Measurements from ENCODE around the gene XIRP1.
"Not testable (repeated sequence)": the region's sequence is repeated elsewhere in the genome, so short reads cannot be mapped to it uniquely, and the experiment has no call there.

XIRP1 gene, protein sequence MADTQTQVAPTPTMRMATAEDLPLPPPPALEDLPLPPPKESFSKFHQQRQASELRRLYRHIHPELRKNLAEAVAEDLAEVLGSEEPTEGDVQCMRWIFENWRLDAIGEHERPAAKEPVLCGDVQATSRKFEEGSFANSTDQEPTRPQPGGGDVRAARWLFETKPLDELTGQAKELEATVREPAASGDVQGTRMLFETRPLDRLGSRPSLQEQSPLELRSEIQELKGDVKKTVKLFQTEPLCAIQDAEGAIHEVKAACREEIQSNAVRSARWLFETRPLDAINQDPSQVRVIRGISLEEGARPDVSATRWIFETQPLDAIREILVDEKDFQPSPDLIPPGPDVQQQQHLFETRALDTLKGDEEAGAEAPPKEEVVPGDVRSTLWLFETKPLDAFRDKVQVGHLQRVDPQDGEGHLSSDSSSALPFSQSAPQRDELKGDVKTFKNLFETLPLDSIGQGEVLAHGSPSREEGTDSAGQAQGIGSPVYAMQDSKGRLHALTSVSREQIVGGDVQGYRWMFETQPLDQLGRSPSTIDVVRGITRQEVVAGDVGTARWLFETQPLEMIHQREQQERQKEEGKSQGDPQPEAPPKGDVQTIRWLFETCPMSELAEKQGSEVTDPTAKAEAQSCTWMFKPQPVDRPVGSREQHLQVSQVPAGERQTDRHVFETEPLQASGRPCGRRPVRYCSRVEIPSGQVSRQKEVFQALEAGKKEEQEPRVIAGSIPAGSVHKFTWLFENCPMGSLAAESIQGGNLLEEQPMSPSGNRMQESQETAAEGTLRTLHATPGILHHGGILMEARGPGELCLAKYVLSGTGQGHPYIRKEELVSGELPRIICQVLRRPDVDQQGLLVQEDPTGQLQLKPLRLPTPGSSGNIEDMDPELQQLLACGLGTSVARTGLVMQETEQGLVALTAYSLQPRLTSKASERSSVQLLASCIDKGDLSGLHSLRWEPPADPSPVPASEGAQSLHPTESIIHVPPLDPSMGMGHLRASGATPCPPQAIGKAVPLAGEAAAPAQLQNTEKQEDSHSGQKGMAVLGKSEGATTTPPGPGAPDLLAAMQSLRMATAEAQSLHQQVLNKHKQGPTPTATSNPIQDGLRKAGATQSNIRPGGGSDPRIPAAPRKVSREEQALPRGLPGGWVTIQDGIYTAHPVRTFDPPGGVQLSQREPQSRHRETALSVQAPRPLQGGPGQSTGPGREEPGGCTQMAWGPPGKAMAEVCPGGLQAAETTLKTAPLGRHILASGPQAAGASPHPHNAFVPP (N-terminal part only)
- total RNA-seq = 0 to 6.4 (median 0.52) reads per million in 4 experiments

DNA sequence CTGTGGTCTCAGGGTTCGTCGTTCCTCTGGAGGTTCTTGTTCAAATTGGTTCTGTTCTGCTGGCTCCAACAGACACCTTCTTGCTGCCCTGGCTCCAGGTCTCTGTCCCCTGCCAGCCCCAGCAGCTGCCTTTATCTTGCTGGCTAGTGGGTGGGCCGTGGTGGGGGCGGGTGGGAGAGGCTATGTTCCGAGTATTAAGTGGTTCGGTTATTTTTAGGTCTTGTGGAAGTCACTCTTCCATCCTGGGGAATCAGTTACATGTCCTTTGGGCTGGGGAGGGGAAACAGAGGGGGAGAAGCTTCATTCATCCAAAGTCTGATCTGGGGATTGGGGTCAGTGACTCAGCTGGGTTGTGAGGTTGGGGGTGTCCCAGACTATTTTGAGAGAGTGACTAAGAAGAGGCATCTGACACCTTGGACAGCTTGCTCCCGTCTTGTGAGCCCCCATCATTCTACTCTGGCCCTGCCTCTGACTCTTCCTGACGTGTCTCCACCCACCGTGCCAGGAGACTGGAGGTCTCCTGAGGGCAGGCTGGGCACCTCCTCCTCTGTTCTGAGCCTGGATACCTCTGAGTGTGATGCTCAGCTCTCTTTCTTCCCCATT is at the start of gene XIRP1:
XIRP1 (minus strand) TSS at position 106 of the 603 bp plus-strand sequence. CDS start 3,150 bp downstream, outside the sequence.
- DNase-seq = no peak

DNA sequence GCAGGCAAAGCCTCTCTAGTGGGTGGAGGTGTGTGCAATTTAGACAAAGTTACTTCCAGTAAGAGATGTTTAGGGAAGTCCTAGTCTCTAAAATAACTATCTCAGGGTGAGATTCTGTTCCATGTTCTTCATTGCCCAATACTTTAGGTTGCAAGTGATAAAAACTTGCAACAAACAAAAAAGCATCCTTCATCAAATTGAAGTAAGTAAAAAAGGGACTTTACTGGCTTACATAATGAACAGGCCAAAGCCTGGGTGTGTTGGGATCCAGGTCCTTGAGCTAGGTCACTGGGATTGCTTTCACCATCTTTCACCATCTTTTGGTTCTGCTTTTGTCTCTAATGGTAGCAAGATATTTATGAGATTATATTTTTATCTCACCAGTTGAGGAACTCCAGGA is 49.2 kb upstream of the XIRP1 start:
- DNase-seq = no peak

GRCh38 chr3:39237027-39237426 is 44.6 kb upstream of the XIRP1 start:
- no peak for DNase-seq

- DNase-seq = no peak
Observed at GRCh38 chr3:39234651-39235050, 42.3 kb upstream of the XIRP1 start.

DNA sequence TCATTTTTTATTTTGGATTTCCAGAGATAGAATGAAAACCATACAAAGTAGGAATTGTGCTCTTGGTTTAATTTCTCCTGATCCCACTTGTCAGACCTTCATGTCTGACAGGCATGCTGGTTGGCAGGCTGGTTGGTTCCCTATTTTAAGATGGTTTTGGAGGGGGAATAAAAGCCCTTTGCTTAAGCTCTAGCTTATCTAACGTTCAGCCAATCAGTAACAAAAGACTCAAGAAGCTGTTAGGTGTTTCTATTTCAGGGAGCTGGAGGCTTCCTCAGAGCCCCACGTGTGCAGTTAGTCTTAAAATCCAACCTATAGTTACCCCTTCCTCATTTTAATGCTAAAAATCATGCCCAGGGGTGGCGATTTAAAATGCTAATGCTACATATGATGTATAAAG is 40.5 kb upstream of the XIRP1 start:
- no peak for DNase-seq

GRCh38 chr3:39230453-39230852 is 38.1 kb upstream of the XIRP1 start:
- no peak for DNase-seq

DNA sequence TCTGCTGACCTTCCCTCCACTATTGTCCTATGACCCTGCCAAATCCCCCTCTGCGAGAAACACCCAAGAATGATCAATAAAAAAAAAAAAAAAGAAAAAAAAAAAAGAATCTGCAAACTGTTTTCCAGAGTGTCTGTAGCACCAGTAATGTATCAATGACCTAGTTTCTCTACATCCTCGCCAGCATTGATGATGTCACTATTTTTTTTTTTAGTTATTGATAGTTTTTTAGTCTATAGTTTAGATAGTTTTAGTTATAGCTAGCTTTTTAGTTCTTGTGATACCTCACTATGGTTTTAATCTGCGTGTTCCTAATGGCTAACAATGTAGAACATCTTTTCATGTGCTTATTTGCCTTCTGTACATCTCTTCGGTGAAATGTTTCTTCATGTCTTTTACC is 36.1 kb upstream of the XIRP1 start:
- no peak for DNase-seq

DNA sequence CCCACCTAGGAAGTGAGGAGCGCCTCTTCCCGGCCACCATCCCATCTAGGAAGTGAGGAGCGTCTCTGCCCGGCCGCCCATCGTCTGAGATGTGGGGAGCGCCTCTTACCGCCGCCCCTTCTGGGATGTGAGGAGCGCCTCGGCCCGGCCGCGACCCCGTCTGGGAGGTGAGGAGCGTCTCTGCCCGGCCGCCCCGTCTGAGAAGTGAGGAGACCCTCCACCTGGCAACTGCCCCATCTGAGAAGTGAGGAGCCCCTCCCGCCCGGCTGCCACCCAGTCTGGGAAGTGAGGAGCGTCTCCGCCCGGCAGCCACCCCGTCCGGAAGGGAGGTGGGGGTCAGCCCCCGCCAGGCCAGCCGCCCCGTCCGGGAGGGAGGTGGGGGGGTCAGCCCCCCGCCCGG is 35.2 kb upstream of the XIRP1 start:
- DNase-seq = not testable (repeated sequence)

DNA sequence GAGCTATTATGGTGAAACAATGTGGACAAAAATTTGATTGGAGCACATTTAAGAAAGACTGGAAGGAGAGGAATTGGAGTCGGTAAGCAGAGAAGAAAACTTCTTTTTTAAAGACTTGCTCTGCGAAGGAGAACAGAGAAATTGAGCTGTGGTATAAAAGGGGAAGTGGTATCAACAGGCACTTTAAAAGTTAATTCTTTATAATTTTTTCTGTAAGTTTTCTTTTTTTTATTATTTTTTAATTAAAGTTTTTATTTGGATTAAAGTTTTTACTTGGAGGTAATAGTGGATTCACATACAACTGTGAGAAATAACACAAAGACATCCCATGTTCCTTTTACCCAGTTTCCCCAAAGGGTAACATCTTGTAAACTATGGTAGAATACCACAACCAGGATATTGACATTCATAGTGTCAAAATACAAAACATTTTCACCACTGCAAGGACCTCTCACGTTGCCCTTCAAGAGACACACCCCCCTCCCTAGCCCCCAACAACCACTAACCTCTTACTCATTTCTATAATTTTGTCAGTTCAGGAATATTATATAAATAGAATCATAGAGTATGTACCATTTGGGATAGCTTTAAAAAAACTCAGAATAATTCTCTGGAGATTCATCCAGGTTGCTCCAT is 33.8 kb upstream of the XIRP1 start:
- no peak for DNase-seq

- no peak for DNase-seq
Observed at GRCh38 chr3:39224288-39224687, 31.9 kb upstream of the XIRP1 start.

GRCh38 chr3:39222939-39223338 is 30.5 kb upstream of the XIRP1 start:
- no peak for DNase-seq

GRCh38 chr3:39222462-39222861 is 30.1 kb upstream of the XIRP1 start:
- no peak for DNase-seq

DNA sequence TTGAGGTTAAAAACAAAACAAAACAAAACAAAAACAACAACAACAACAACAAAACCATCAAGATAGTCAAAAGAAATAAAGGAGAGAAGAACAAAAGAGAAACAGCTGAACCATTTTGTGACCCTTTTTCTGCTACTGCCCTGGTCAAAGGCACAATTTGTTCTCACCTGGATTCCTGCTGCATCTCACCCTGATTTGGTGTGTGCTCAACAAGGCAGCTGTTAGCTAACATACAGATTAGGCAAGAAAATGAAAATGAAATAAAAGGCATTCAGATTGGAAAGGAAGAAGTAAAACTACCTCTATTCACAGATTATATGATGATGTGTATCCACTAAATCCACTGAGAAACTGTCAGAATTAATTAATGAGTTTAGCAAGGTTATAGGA is 28.7 kb upstream of the XIRP1 start:
- no peak for DNase-seq

- no peak for DNase-seq
Observed at GRCh38 chr3:39220407-39221140, 28.2 kb upstream of the XIRP1 start.

DNA sequence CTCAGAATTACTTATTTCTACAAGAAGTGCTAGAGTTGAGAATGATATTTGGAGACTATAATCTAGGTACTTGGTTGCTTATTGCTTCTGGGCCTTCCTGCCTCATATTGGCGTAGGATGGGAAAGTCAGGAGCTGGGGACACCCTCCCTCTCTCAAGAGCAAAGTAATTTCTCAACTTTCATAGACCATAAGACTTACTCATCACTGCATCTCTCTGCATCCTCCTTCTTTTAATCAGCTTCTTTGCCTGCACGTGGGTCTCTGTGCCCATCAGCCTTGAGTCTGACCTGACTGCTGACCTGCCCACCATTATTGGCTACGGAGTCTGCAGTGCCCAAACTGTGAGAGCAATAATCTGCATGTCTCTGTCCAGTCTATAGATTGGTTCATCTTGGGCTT is 27.3 kb upstream of the XIRP1 start:
- no peak for DNase-seq

GRCh38 chr3:39216176-39216790 is 23.9 kb upstream of the XIRP1 start:
- DNase-seq = no peak

DNA sequence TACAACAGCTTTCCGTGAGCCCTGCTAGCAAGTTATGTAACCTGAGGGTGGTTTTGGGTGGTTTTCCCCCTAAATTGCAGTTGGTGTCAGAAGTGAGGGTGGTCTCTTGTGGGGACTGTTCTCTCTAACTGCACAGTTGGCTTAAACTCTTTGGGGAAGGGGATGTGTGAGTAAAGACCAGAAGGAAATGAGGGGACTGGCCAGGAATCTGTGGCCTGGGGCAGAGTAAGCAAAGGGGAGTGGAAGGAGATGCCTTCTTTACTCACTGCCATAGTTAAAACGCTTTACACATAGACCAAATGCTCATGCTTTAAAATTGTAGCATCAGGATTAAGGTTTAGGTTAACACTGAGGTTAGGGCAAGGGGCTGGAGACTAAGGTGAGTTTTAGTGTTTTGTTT is 21.2 kb upstream of the XIRP1 start:
- DNase-seq = no peak

- no peak for DNase-seq
Observed at GRCh38 chr3:39212665-39213064, 20.3 kb upstream of the XIRP1 start.

GRCh38 chr3:39211332-39212130 is 19.1 kb upstream of the XIRP1 start:
- no peak for DNase-seq

GRCh38 chr3:39210078-39210477 is 17.7 kb upstream of the XIRP1 start:
- DNase-seq = no peak

Data from effector CD8-positive, alpha-beta T cell (primary cell).